HG03097 (cell line): ENCODE measurements around the gene CGNL1.
A peak's percentile ranks its signal among the peaks of the same experiment; 100 is the strongest.

Experiments used
- ATAC-seq: cut with Tn5 transposase; IDR thresholded peaks from one replicate; pipeline ENCODE4 v1.9.1; 2021; ENCODE audit not compliant: unreplicated experiment, low FRiP score

Gene CGNL1

DNA sequence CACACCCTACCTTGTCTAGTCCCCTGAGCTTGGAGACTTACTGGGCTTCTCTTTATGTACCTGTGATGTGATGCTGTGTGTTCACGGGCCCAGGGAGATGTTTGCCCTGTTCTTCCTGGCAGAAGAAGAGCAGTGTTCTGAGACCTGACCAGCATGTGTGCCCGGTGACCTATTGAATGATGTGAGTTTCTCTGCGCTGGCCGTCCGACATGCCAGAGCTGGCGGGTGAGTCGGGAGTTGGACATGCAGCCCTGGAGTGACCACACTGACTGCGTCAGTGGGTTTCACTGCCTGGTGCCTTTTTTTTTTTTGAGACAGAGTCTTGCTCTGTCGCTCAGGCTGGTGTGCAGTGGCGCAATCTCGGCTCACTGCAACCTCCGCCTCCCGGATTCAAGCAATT is 42.3 kb downstream of the CGNL1 start:
- no peak for ATAC-seq

GRCh38 chr15:57419335-57419734 is 43.0 kb downstream of the CGNL1 start:
- ATAC-seq = no peak

DNA sequence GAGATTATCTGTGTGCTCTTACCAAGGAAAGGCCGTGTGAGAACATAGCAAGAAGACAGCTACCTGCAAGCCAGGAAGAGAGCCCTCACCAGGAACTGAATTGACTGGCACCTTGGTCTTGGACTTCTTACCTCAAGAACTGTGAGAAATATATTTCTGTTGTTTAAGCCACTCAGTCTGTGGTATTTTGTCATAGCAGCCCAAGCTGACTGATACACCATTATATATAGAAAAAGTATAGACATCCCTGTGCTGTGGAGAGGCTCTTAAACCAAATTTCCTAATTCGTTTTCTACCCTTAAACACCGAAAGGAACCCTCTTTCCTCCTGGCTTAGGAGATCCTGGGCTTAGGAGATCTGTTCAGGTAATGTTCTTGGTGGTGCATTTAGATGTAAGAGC is 44.8 kb downstream of the CGNL1 start:
- ATAC-seq = no peak

DNA sequence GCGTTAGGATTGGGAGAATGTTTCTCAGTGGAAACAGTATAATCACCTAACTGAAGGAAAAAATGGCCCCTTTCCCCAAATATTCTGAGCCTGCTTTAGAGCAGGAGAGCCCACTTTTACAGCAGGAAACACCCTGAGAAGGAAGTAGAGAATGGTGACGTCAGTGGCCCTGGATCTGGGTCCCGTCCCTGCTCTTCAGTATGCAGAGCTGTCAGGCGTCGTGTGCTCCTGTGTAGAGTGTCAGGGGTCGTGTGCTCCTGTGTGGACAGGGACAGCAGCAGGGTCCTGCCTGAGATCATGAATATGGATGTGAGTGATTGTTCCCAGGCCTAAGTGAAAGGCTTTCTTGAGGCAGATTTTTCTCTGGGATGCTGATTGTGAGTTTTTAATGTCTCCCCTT is 45.2 kb downstream of the CGNL1 start:
- ATAC-seq = no peak

- peak; percentile 87 for ATAC-seq
Observed at GRCh38 chr15:57422113-57422754, 45.9 kb downstream of the CGNL1 start.

GRCh38 chr15:57423599-57424140 is 47.4 kb downstream of the CGNL1 start:
- no peak for ATAC-seq

DNA sequence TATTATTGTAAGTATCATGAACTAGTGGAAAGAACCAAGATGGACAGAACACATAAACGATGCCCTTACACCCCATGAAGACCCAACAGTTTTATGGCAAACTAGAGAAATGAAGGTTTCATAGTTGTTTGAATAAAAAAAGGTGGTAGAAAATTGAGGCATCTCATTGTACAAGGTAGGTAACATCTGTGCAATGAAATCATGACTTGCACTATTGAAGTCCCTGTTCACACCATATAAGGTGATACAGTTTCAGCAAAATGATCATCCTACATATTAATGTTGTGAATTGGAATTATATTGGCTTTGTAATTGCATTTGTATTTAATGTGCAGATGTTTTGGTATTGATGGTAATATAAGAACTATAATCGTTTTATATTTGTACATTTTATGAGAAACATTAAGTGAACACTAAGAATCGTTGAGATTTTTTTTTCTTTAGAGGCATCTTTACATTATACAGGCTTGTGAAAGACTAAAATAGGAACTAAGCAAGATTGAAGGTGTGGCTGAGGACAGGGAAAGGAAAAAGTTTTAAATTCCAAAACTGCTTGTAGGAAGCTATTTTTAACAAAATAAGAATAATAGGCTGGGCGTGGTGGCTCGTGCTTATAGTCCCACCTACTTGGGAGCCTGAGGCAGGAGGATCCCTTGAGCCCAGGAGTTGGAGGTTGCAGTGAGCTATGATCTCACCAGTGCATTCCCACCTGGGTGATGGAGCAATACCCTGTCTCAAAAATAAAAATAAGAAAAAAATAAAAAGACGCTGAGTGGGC is 48.5 kb downstream of the CGNL1 start:
- no peak for ATAC-seq

DNA sequence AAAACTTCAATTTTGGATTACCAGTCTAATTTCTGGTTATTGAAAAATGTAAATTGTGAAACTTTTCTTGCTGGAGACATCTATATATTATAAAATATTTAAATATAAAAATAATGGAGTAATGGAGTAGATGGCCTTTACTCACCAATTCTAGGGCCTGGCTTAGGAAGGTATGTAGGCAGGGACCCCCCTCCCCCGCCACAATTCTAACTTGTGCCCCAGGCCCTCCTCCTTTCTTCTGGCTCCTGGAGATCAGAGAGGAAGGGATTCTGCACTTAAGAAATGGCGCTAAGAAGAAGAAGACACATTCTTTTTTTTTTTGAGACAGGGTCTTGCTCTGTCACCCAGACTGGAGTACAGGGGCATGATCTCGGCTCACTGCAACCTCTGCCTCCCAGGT is 49.5 kb downstream of the CGNL1 start:
- ATAC-seq = no peak

- no peak for ATAC-seq
Observed at GRCh38 chr15:57427367-57427821, 51.1 kb downstream of the CGNL1 start.

- ATAC-seq = no peak
Observed at GRCh38 chr15:57432141-57432741, 55.9 kb downstream of the CGNL1 start.

- no peak for ATAC-seq
Observed at GRCh38 chr15:57436166-57436565, 59.9 kb downstream of the CGNL1 start.

DNA sequence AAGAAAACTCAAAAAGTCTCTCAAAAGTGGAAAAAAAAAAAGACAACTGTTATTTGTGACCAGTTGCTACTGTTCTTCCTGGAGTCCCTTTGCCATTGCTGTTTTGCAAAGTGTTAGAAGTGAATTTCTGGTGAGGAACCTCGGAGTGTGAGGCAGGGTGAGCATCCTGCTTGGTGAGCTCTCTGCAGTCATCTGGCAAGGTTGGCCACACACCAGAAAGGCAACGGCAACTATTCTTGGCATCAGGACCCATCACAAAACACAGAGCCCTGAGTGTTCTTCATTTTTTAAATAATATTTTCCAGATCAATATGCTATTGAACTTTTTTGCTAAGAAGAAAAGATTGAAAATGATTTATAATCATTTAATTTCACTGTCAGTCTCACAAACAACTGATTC is 60.7 kb downstream of the CGNL1 start:
- no peak for ATAC-seq

DNA sequence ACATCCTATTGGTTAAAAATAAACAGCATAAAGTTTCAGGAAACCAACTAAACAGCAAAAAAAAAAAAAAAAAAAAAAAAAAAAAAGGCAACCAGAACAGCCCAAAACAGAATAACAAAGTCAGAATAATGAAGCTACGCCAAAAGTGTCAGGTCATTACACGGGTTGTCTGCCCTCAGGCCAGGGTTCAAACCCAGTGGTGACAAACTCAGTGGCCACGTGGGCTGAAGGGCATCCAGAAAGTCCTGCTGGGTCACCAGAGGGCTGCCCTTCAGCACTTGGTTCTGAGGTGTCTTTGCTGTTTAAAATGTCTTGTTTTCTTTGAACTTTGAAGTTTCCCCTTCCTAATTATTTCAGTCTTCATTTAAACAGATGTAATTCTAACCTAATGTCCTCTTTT is 61.3 kb downstream of the CGNL1 start:
- no peak for ATAC-seq

- no peak for ATAC-seq
Observed at GRCh38 chr15:57438166-57438565, 61.9 kb downstream of the CGNL1 start.

DNA sequence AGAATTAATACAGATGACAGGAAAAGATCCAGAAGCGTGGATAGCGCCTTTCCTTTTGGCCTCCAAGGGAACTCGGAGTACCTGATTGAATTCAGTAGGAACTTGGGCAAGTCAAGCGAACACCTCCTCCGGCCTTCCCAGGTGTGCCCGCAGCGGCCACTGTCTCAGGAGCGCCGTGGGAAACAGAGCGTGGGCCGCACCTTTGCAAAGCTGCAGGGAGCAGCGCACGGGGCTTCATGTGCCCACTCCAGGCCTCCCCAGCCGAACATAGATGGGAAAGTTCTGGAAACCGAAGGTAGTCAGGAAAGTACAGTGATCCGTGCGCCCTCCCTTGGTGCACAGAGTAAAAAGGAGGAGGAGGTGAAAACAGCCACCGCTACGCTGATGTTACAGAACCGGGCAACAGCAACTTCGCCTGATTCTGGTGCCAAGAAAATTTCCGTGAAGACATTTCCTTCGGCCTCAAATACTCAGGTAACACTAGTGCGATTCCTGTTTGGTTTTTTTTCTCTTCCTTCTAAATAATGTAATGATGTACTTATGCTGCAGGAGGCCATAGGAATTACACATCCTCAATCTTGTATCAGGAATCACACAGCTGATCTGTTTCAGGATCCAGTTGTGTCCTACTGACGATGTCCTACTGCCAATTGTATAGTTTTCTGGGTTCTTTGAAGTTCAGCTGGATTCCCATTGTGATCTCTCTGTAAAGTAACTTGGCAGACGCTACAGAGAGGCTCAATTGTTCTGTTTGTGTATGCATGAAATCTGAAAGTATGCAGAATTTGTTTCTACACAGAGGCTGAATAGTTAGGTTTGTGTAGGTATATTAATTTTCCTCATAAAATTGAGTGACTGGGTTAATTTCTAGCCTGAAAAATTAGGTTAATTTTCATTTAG is 63.1 kb downstream of the CGNL1 start:
- no peak for ATAC-seq

DNA sequence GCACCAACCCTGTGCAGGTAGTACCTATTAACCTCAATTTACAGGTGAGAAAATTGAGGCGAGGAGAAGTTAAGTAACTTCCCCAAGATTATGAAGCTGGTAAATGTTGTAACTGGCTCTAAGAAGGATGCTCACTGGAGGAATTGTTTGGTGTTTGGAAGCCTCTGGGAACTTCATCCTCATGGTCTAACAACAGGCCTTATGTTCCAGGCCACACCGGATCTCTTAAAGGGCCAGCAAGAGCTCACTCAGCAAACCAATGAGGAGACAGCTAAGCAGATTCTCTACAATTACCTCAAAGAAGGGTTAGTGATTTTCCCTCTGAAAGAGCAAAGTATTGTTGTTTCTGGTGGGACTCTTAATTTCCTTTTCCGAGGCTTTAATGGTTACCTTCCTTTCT is 63.9 kb downstream of the CGNL1 start:
- ATAC-seq = no peak

DNA sequence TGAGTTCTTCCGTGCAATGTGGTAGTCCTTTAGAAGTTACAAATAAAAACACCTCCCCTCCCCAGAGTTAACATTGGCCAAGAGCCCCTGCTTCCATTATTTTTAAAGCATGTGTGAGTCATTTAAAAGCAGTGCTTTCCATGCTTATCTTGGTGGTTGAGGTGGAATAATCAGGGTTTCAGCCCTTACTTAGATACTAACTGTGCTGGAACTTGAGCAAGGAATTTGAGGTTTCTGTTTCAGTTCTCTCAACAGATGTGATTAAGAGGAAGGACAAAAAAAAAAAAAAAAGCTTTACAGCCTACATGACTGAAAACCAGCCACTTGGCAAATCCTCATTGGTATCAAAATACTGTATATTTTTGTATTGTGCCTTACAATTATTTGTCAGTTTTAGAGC is 64.5 kb downstream of the CGNL1 start:
- no peak for ATAC-seq

- ATAC-seq = no peak
Observed at GRCh38 chr15:57442335-57442734, 66.0 kb downstream of the CGNL1 start.

DNA sequence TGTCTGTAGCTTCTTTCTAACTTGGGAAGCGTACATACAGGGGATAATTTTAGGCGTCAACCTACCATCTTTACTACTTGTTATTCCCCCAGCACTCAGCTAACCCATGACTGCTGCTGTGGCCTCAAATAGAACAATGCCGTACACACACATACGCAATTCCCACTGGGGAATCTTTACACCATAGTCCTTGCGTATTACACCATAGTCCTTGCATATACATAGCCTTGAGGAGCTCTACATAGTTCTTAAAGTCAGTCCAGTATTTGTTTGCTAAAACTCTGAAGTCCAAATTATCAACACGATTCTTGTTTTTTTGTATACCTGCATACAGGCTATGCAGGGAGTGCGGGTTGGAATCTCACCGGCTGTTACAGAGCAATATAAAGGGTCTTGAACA is 67.2 kb downstream of the CGNL1 start:
- ATAC-seq = no peak

DNA sequence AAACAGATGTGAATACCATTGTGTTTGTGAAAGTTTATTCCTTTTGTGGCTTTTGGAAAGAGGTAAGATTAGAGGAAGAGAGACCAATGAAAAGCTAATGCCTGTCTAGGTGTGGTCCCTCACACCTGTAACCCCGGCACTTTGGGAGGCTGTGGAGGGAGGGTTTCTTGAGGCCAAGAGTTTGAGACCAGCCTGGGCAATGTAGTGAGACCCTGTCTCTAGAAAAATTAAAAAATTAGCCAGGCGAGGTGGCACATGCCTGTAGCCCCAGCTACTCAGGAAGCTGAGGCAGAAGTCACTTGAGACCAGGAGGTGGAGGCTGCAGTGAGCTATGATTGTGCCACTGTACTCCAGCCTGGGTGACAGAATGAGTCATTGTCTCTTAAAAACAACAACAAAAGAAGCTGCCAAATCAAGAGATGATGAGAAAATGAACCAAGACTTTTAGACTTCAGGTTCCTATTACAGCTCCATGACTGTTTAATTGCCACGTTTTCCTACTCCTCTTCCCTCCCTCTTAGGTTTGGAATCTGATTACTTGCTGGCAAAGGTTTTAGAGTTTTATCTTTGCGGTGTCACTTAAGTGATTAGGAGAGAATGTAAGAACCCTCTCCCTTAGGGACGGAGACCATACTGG is 68.7 kb downstream of the CGNL1 start:
- no peak for ATAC-seq
